IPS-11a (cell line): ENCODE results near the gene MRFAP1.

ENCODE experiments used
- H3K4me3 ChIP-seq: one replicate; pipeline ENCODE4 v1.5.1; 2013; ENCODE audit warnings: low read depth, low read length, control low read depth

MRFAP1 gene

DNA sequence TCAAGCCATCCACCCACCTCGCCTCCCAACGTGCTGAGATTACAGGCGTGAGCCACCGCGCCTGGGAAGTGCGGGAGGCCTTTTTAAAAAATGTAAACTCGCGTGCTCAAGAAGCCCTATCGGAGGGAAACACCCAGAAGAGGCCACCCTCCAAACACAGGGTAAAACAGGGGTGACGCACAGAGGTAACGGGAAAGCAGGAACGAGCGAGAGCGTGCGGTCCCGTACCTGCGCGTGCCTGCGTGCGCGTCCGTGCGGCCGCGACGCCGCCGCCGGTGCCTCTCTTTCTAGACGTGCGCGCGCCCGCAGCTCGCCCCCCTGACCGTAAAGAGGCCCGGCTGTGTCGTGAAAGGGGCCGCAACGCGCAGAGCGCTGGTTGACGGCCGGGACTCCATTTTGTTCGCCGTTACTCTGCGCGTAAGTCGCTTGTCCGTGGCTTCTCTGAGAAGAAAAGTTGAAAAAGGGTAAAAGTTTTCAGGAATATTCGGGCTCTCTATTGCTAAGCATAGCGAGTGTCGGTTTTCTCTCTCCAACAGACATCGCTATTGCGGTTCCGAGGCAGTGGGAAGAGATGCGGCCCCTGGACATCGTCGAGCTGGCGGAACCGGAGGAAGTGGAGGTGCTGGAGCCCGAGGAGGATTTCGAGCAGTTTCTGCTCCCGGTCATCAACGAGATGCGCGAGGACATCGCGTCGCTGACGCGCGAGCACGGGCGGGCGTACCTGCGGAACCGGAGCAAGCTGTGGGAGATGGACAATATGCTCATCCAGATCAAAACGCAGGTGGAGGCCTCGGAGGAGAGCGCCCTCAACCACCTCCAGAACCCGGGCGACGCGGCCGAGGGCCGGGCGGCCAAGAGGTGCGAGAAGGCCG lies at the start of gene MRFAP1:
TSS of gene MRFAP1 (plus strand) at position 394 of the 872 bp plus-strand sequence. CDS start at position 572, 178 bp downstream.
- H3K4me3 ChIP-seq, result peak within 1 kb of the TSS; percentile 90

DNA sequence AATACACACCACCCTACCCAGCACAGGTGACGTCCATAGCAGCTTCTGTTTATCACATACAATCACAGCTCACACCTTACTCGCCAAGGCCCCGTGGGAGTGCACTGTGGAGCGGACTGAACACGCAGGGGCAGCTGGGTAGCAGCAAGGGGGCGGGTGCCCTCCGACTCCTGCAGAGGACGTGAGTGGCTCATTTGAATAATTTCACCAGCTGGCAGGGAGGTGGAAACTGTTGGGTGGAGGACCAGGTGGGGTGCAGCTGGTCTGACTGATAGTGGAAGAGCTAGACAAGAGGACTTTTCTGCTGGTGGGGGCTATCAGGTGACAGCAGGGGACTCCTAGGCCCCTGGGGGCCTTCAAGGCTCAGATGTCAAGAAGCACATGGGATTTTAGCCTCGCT lies 49.2 kb upstream of the MRFAP1 start:
- no peak overlapping the region for H3K4me3 ChIP-seq

DNA sequence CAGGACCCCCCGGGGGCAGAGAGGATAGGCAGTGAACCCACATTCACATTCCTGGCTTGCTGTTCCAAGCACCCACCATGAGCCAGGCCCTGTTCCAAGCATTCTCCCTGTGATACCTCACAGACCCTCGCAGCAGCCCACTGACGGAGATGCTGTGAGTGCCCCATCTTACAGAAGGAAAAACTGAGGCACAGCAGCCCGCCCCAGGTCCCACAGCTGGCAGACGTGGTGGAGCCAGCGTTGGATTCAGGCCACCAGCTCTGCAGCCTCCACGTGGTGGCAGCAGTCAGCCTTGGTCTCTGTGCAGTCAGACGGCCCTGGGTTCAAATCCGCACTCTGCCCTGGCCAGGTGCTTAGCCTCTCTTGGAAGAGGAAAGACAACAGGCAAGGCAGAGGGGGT lies 48.7 kb upstream of the MRFAP1 start:
- H3K4me3 ChIP-seq, result no peak overlapping the region

DNA sequence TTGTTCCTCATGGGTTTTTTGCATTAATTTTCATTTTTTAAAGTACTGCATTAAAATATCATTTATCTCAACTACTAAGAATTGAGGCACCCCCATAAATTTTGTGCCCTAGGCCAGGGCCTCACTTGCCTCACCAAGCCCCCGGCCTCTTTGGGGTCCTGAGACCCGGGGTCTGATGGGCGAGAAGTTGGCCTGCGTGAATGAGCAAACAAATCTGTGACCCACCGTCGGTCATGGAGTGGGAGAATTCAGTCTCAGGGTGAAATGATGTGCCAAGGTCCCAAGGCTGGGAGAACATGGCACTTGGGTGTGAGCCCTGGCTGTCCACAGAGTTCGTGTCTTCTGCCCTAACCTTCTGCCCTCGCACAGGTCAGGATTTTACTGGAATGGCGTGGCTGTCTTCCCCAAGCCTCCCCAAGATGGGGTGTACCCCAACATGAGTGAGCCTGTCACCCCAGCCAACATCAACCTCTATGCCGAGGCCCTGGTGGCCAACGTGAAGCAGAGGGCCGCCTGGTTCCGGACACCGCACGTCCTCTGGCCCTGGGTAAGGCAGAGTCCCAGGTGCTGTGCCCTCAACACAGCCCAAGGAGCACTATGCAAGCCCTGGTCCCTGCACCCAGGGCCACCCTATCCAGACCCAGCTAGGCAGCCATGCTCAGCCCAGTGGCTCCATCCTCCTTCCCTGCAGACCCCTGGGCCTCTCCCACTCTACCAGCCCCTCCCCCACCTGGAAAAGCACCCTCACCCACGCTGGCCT lies 47.5 kb upstream of the MRFAP1 start:
- H3K4me3 ChIP-seq, result no peak overlapping the region

DNA sequence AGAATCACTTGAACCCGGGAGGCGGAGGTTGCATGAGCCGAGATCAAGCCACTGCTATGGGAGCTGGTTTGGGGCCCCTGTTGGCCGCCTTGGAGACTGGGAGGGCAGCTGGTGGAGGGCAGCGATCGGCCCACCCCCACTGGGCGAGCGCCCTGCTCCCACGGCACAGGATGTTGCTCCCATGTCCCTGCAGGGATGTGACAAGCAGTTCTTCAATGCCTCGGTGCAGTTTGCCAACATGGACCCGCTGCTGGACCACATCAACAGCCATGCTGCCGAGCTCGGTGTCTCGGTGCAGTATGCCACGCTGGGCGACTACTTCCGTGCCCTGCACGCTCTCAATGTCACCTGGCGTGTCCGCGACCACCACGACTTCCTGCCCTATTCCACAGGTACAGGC lies 46.1 kb upstream of the MRFAP1 start:
- no peak overlapping the region for H3K4me3 ChIP-seq

DNA sequence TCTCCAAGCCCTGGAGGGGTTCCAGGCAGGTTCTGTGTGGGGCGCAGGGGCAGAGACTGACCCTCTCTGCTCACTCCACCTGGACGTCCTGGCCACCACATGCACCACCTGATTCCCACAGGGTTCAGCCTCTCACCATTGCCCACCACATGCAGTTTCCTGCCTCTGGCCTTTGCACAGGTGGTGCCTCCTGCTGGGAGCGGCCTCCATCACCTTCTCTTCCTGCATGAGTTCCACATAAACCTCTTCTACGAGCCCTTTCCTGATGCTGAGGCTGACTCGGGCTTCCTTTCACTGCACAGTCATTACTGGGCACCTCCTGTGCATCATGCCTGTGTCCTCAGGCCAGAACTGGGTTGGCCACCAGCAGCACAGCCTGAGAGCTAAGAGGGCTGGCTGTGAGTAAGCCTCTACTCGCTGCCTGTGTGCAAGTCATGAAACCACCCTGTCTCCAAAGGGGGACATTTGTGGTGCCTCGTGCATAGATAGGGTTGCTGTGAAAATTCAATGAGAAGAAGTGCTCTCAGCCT lies 45.6 kb upstream of the MRFAP1 start:
- H3K4me3 ChIP-seq, result no peak overlapping the region

DNA sequence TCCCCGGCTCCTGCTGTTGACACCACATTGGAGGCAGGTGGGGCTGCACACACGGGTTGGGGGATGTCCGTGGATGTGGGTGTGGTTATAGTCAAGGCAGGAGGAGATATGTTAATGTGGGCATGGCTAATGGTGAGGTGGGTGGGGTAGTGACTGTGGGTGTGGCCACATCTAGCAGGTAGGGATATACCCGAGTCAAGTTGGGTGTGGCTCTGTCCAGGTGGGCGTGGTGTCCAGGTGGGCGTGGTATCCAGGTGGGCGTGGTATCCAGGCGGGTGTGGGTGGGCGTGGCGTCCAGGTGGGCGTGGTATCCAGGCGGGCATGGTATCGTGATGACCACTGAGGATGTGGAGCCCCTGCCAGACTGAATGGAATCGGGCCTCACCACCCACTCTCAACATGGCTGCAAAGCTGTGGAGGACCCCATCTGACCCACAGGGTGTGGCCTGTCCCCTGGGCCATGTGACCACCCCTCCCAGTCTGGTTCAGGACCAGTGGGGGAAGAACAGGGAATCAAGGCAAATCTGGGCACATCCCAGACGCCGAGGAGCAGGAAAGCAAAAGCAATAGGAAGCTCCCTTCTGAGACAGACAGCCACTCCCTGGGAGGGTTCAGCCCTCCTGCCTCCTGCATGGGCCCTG lies 44.5 kb upstream of the MRFAP1 start:
- no peak overlapping the region for H3K4me3 ChIP-seq

DNA sequence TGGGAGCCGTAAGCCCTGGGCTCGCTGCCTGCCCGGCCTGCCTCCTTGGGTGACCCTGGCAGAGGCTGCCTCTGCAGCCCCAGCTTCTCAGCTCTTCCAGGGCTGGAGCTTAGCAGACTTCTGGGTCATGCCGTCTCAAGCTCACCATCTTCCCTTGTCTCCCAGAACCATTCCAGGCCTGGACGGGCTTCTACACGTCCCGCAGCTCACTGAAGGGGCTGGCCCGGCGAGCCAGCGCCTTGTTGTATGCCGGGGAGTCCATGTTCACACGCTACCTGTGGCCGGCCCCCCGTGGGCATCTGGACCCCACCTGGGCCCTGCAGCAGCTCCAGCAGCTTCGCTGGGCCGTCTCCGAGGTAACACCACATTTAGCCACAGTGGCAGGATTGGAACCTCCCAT lies 43.5 kb upstream of the MRFAP1 start:
- no peak overlapping the region for H3K4me3 ChIP-seq

DNA sequence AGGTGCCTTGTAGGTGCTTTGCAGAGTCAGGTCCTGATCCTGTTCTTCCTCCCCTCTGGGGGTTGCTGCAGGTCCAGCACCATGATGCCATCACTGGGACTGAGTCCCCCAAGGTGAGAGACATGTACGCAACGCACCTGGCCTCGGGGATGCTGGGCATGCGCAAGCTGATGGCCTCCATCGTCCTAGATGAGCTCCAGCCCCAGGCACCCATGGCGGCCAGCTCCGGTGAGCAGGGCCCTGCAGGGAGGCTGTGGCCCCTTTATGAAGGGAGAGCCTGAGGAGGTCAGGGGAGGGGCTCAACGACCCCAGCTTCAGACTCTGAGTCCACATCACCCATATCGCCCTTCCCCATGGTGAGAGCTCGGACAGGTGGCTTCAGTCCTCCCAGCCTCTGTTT lies 42.4 kb upstream of the MRFAP1 start:
- no peak overlapping the region for H3K4me3 ChIP-seq

DNA sequence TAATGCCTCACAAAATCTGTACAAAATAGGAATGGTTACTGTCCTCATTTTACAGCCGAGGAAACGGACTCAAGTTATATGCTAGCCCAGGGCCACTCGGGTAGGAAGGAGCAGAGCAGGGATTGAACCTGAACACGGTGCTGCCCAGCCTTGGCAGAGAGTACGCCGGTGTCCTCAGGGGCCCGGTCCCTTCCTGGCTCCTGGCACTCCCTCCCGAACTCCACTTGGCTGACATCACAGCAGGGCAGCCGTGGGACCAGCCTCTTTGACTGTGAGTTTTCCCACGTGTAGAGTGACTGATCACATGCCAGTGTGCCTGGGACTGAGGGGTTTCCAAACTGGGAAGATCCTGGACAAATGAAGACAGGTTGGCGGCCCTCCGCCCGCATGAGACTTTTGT lies 41.8 kb upstream of the MRFAP1 start:
- no peak overlapping the region for H3K4me3 ChIP-seq

DNA sequence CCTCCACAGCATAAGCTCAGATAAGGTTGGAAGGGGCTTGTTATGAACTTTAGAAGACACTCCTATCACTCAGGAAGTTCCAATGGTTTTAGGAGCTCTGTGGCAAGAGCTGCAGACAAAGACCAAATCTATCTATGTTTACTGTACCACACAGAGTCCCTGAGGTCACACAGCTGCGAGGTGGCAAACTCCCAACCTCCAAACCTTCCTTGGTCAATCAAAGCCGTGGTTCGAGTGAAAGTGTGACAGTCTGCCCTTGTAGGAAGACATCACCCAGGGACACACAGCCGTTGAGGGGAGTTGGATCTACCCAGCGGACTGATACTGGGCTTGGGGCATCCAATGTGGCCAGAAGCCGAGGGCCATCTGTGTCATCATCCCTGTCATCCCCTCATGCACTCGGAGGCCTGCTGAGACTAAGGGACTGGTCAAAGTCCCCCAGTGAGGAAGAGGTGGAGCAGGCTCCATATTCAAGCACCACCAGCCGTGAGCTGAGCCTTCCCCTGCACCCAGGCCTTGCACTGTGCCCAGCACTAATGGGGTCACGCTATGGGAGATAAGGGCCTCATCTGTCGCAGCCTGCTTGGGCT lies 38.7 kb upstream of the MRFAP1 start:
- H3K4me3 ChIP-seq, result no peak overlapping the region

DNA sequence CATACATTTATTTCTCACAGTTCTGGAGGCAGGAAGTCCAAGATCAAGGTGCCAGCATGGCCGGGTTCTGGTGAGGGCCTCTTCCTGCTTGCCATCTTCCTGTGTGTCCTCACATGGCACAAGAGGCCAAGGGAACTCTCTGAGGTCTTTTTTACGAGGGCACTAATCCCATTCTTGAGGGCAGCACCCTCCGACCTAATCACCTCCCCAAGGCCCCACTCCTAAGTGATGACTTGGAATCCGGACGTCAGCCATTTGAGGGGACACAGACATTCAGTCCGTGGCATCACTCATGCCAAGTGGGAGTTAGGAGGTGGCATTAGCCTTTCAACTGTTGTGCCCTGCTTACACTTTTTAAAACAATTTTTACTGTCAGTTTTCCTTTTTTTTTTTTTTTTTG lies 38.2 kb upstream of the MRFAP1 start:
- no peak overlapping the region for H3K4me3 ChIP-seq

DNA sequence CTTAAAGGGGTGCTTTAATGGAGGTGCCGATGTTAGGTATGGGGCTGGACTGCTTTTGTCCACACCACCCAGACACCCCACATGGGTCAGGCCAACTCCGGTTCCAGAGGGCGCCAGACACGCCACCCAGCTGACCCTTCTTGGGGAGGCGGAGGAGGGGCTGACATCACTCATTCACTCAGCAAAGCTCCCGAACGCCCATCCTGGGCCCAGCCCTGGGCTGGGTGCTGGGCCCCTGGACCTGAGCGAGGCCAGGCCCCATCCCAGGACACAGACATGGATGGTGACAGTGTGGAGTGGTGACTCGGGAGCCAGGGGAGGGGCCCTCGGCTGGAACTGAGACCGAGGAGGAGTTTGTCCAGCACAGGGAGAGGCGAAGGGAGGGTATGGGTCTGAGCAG lies 37.4 kb upstream of the MRFAP1 start:
- no peak overlapping the region for H3K4me3 ChIP-seq

DNA sequence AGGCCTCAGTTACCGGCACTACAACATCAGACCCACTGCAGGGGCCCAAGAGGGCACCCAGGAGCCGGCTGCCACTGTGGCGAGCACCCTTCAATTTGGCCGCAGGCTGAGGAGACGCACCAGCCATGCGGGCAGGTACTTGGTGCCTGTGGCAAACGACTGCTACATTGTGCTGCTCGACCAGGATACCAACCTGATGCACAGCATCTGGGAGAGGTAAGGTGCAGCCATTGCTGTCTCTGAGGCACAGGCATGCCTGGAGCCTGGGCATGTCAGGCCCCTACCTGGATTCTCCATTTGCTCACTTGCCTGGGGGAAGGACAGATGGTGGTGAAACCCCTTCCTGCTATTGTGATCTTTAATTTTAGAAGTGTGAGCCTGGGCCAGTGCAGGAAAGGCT lies 35.4 kb upstream of the MRFAP1 start:
- H3K4me3 ChIP-seq, result no peak overlapping the region

DNA sequence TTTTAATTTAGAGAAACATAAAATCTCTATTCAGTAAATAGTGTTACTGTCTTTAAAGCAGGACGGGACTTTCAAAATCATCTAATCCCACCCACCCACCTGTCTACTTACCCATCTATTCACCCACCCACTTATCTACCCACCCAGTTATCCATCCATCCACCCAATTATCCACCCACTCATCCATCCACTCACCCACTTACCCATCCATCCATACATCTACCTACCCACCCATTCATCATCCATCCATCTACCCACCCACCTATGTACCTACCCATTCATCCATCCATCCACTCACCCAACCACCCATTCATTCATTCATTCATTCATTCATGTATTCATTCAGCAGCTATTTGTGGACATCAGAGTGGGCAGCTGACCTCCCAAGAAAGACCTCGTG lies 34.9 kb upstream of the MRFAP1 start:
- no peak overlapping the region for H3K4me3 ChIP-seq

DNA sequence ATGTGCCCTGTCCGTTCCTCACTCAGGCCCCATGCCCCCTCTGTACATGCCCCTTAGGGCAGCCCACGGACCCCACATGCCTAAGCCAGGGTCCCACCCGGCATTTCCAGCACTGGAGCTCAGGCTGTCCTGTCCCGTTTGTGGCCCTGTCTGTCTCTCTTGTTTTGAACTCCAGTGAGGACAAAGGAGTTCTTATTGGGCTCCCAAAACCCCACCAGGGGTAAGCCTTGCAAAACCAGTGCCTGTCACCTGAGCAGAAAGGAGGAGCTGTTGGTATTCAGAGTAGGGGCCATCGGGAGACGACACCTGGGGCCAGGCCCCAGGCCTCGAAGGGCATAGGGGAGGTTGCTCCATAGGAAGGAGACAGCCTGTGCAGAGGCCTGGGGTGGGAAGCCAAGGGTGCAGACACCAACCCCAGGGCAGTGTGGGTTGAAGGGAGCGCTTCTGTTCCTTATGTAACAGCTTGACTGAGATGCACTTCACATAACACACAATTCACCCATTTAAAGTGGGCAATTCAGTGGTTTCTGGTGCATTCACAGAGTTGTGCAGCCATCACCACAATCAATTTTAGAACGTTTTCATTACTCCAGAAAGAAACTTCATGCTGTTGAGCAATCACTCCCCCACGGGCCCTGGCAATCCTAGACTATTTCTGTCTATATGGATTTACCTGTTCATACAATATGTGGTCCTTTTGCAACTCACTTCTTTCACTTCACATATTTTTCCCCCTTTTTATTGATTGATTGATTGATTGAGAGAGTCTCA lies 33.8 kb upstream of the MRFAP1 start:
- no peak overlapping the region for H3K4me3 ChIP-seq

DNA sequence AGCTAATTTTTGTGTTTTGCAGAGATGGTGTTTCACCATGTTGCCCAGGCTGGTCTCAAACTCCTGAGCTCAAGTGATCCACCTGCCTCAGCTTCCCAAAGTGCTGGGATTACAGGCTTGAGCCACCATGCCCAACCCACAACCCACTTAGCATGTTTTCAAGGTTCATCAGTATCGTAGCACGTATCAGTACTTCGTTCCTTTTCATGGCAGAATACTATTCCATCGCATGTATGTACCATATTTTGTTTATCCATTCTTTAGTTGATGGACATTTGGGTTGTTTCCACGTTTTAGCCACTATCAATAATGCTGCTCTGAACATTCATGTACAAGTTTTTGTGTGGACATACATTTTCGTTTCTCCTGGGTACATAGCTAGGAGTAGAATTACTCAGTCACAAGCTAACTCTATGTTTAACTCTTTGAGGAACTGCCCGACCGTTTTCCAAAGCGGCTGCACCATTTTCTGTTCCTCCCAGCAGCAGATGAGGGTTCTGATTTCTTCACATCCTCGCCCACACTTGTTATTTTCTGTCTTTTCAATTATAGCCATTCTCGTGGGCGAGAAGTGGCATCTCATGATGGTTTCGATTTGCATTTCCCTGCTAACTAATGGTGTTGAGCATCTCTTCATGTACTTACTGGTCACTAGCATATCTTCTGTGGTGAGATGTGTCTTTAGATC lies 33.0 kb upstream of the MRFAP1 start:
- no peak overlapping the region for H3K4me3 ChIP-seq

DNA sequence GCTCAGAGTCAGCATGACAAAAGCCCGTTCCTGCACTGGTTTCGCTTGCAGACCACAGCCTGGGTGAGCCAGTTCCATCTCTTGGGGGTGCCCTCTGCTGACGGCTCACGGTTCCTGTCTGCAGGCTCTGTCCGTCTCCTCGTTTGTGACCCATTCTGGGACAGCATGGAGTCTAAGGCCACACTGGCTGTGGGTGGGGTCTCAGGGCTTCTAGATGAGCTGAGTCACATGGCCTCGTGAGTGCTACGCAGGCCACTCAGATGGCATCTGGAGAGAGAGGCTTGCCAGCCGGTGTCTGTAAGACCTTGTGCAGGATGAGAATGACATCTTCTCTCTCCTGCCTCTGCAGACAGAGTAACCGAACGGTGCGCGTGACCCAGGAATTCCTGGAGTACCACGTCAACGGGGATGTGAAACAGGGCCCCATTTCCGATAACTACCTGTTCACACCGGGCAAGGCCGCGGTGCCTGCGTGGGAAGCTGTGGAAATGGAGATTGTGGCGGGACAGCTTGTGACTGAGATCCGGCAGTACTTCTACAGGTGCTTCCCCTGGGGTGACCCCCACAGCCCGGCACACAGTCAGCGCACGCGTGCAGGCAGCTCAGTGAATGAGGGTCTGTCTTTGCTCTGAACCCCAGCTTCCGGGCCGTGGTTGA lies 31.6 kb upstream of the MRFAP1 start:
- H3K4me3 ChIP-seq, result no peak overlapping the region

DNA sequence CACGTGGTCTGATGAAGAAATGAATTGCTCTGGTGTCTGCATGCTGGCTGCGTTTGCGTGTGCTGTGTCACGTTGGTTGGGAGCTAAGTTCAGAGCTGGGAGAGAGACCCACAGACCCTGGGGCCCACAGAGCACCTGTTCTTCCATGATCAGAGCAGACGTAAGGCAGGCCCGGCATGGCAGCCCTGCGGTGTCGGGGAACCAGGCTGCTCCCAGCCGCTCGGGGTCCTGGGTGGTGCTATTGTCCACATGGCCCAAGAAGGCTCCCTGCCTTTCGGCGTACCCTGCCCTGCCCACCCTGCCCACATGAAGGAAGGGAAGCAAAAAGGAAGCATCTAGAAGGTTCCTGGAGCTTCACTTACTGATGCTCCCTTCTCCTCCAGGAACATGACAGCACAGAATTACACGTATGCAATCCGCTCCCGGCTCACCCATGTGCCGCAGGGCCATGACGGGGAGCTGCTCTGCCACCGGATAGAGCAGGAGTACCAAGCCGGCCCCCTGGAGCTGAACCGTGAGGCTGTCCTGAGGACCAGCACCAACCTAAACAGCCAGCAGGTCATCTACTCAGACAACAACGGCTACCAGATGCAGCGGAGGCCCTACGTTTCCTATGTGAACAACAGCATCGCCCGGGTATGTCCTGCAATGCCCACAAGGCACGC lies 30.9 kb upstream of the MRFAP1 start:
- no peak overlapping the region for H3K4me3 ChIP-seq
